ENCODE results near the gene POLDIP2.
A peak's percentile ranks its signal among the peaks of the same experiment; 100 is the strongest.

Gene POLDIP2

GRCh38 chr17:28385406-28385805, 28.1 kb upstream of the POLDIP2 start:
- CTCF ChIA-PET: no interaction called here
- DNase-seq (ENCODE audit: low spot score): no peak
- POLR2A ChIA-PET (ENCODE audit: low non-redundant PET): no interaction called here
- no peak overlapping the region for H3K27ac ChIP-seq
- TF ChIP-seq CTCF (conservative IDR thresholded peaks at IDR 0.05; ENCODE audit: low read depth): no peak

- no peak overlapping the region for H3K27ac ChIP-seq
- CTCF ChIA-PET: no interaction called here
- DNase-seq (ENCODE audit: low spot score): no peak
- POLR2A ChIA-PET (ENCODE audit: low non-redundant PET): no interaction called here
- no peak for TF ChIP-seq CTCF (conservative IDR thresholded peaks at IDR 0.05; ENCODE audit: low read depth)
Measured at GRCh38 chr17:28385037-28385400, 27.7 kb upstream of the POLDIP2 start.

GRCh38 chr17:28384281-28385036, 27.1 kb upstream of the POLDIP2 start:
- H3K27ac ChIP-seq: peak overlapping the region; percentile 40
- CTCF ChIA-PET: interaction anchor here (1.2 kb wide), 1 partner anchor 33 kb away, joined by 4 read pairs; no protein-coding TSS in a partner anchor

GRCh38 chr17:28381141-28381825, 24.0 kb upstream of the POLDIP2 start:
- ChIA-PET CTCF (interaction anchor here (0.6 kb wide), 2 partner anchors 29 to 154 kb away, joined by 3 to 4 read pairs; no protein-coding TSS in a partner anchor), POLR2A (ENCODE audit: low non-redundant PET) (no interaction called here)
- peak overlapping the region; percentile 80 for H3K27ac ChIP-seq
- no peak for DNase-seq (ENCODE audit: low spot score)
- TF ChIP-seq CTCF (conservative IDR thresholded peaks at IDR 0.05; ENCODE audit: low read depth): no peak

More at GRCh38 chr17:28384281-28385036, 27.1 kb upstream of the POLDIP2 start:
- POLR2A ChIA-PET (ENCODE audit: low non-redundant PET): no interaction called here
- TF ChIP-seq CTCF (conservative IDR thresholded peaks at IDR 0.05; ENCODE audit: low read depth): no peak
- DNase-seq (ENCODE audit: low spot score): no peak

GRCh38 chr17:28379814-28380801, 22.8 kb upstream of the POLDIP2 start:
- CTCF ChIA-PET: interaction anchor here (0.5 to 0.9 kb wide), 5 partner anchors 10 to 147 kb away, joined by 3 to 5 read pairs (median 3); partner anchors contain the start of gene VTN
- H3K27ac ChIP-seq: peak overlapping the region; percentile 80
- DNase-seq (ENCODE audit: low spot score): peak; percentile 90
- POLR2A ChIA-PET (ENCODE audit: low non-redundant PET): no interaction called here
- no peak for TF ChIP-seq CTCF (conservative IDR thresholded peaks at IDR 0.05; ENCODE audit: low read depth)

- no peak overlapping the region; the same call in 1 of the 2 replicates for H3K27ac ChIP-seq
- ChIA-PET POLR2A (ENCODE audit: low non-redundant PET) (no interaction called here), CTCF (interaction anchor here (0.6 kb wide), 1 partner anchor 91 kb away, joined by 8 read pairs; no protein-coding TSS in a partner anchor)
- TF ChIP-seq CTCF (conservative IDR thresholded peaks at IDR 0.05; ENCODE audit: low read depth): no peak
- no peak for DNase-seq (ENCODE audit: low spot score)
Measured at GRCh38 chr17:28372945-28373274, 15.6 kb upstream of the POLDIP2 start.
